DMS79 treated with DMSO at 0.1 percent for 48 hours (cell line): ENCODE data around the gene MAP3K1.

Experiments
- DNase-seq: peaks from one replicate; lab custom pipeline; 2025; lab: John Stamatoyannopoulos, UW

Gene MAP3K1

DNA sequence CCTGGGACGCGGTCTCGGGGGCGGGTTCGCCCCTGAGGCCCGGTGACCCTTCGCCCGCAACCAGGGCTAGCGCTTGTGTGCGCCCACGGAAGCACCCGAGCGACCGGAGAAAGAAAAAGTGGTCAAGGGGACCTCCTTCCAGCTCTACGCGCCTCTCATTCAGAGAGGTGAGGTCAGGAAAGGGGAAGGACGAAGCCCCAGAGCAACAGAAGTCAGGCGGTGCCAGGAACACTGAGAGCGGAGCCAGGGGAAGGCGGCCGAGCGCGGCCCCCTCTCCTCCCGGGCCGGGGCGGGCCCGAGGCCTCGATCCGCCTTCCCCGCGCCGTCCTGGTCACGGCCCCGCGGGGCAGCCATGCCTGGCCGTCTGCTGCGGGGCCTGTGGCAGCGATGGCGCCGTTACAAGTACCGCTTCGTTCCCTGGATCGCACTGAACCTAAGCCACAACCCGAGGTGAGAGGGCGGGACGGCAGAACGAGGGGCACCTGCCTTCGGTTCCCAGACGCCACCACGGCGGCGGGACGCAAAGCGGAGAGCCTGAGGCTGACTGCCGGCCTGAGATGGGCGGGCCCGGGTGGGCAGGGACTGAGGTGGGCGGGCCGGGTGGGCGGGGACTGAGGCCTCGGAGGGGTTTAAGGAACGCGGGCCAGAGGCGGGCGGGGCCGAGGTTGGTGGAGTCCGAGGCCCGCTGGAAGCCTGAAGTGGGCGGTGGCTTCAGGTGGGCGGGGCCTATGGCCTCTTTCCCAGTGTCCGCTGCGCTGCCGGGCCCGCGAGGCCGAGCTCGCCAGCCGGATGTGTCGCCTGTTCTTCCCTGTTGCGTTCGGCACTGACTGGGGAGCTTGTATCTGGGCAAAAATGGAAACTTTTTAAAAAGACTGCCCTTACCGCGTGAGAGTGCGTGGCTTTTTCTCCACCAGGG, 94.2 kb downstream of the MAP3K1 start, which contains the start of gene SETD9:
Gene SETD9, plus strand, starts transcription at position 303 of the 916 bp plus-strand sequence. Its CDS starts 50 bp downstream, at position 353.
- DNase-seq: peak; percentile 80

- peak; percentile 19 for DNase-seq
These were observed 95.0 kb downstream of the MAP3K1 start for GRCh38 chr5:56910210-56910965.

DNA sequence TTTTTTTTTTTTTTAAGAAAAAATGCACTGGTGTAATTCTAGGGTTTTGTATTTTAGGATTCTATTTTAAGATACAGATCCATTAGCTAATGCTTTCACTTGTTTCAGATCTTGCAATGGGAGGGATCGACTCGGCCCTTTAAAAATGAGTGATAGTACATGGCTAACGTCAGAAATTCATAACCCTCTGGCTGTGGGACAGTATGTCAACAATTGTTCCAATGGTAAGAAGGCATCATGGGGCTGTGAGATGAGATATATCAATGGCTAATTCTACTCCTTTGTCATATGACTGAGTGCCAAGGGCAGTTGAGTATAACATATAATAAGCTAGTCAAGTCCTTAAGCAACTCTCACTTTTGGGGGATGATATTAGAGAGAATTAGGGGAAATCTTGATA, 98.4 kb downstream of the MAP3K1 start:
- no peak for DNase-seq

- no peak for DNase-seq
These were observed 99.3 kb downstream of the MAP3K1 start for GRCh38 chr5:56914678-56915077.

- DNase-seq: no peak
These were observed 102.2 kb downstream of the MAP3K1 start for GRCh38 chr5:56917534-56917933.

DNA sequence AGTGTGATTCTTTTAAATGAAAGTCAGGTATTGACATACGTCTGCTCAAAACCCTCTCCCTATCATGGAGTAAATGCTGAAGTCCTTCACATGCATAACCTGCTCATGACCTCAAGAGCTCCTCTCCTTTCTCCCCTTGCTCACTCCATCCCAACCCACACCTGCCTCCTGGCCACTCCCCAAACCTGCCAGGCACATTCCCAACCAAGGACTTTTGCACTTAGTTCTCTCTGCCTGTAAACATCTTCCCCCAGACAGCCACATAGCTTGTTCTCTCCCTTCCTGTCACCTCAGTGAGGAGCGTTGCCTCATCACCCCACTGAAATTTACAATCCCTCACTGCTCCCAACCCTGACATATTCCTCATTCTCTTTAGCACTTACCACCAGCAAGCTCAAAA, 102.7 kb downstream of the MAP3K1 start:
- DNase-seq: no peak

GRCh38 chr5:56919942-56920662, 104.8 kb downstream of the MAP3K1 start:
- no peak for DNase-seq

- no peak for DNase-seq
These were observed 107.6 kb downstream of the MAP3K1 start for GRCh38 chr5:56922922-56923321.

DNA sequence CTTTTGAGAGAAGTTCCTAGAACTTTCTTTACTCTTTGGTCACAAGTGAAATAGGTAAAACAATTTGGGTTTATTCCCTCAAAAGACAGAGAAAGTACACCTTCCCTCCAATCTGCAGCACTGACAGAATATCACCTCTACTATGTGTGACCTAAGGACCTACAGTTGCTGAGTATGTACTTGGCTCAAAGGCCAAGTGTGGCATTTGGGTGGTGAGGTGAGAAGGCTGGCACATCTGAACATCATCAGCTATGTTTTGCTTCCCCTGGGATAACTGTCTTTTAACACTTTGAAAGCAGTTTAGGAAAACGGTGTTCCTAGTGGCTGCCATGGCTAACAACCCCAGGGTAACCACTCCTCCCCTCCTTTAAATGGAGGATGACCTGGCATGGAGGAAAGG, 119.0 kb downstream of the MAP3K1 start:
- DNase-seq: no peak

DNA sequence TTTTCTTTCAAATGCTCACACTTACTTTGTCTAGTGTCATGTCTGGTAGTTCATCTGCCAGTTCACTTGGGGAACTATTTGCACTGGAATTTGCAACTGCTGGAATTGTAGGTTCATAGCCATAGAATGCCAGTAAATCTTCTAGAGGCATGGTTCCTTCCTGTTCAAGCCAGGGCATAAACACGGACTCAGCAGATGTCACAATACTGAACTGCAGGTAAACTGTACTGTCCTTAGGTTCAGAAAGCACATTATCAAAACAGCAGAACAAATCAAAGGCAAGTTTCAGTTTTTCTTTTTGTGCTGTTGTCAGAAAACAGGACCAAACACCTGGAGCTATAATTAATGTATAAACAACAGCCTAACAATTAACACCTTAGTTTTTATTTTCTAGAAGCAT, 123.5 kb downstream of the MAP3K1 start:
- DNase-seq: no peak

DNA sequence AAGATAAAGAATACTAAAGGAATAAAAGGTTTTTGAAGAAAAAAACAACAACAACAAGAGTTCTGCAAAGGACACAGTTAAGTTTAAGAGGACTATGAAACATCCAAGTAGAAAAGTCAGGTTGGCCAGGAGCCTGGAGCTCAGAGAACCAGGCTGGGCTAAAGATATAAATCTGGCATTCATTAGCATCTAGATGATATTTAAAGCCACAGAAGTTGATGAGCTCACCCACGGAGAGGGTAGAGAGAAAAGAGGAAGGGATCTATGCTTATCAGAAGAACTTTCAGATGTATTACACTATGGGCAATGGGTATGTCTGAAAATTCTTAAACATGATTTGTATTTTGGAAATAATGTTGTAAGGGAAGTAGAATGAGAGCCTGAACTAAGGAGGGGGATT, 126.6 kb downstream of the MAP3K1 start:
- DNase-seq: no peak
